HG03469 (cell line): ENCODE results near the gene HOXB13.

Experiments
- ATAC-seq: cut with Tn5 transposase; IDR thresholded peaks from one replicate; pipeline ENCODE4 v1.9.1; 2021; ENCODE audit warnings: mild to moderate bottlenecking, moderate library complexity, moderate number of reproducible peaks; ENCODE audit not compliant: unreplicated experiment

Gene HOXB13

GRCh38 chr17:48715496-48716399 lies 12.8 kb downstream of the HOXB13 start:
- ATAC-seq: no peak

- ATAC-seq: no peak
Observed at GRCh38 chr17:48711128-48711527, 17.4 kb downstream of the HOXB13 start.

- no peak for ATAC-seq
Observed at GRCh38 chr17:48704361-48705248, 23.9 kb downstream of the HOXB13 start.

GRCh38 chr17:48701864-48702532 lies 26.6 kb downstream of the HOXB13 start:
- no peak for ATAC-seq

- no peak for ATAC-seq
Observed at GRCh38 chr17:48693178-48693577, 35.4 kb downstream of the HOXB13 start.

- ATAC-seq: no peak
Observed at GRCh38 chr17:48692049-48692448, 36.5 kb downstream of the HOXB13 start.

- no peak for ATAC-seq
Observed at GRCh38 chr17:48690655-48691054, 37.9 kb downstream of the HOXB13 start.

- ATAC-seq: no peak
Observed at GRCh38 chr17:48681609-48682008, 46.9 kb downstream of the HOXB13 start.

- ATAC-seq: no peak
Observed at GRCh38 chr17:48679385-48680096, 49.0 kb downstream of the HOXB13 start.

GRCh38 chr17:48678141-48678971 lies 50.2 kb downstream of the HOXB13 start:
- no peak for ATAC-seq

GRCh38 chr17:48676963-48677558 lies 51.5 kb downstream of the HOXB13 start:
- no peak for ATAC-seq
